Right lobe of liver (tissue), 4 donors: Measurements from ENCODE around the gene SCFD2.

Experiments
- CTCF ChIP-seq, 4 donors: fragments of 200-600 bp in 3 of 4; fragments of 450-650 bp in 1 of 4; IDR thresholded peaks; one replicate each; pipeline versions ENCODE4 v1.5.1 to v1.8.0; 2016 to 2022; ENCODE audit warnings: antibody characterized with exemption in 4 of 4, mild to moderate bottlenecking in 2 of 4
- POLR2A ChIP-seq: fragments of 450-650 bp; IDR thresholded peaks from one replicate; pipeline ENCODE4 v1.6.1; 2017; ENCODE audit warnings: antibody characterized with exemption, mild to moderate bottlenecking
- donor health status: DM: no; HTN: no; CAD: no.
- donor health status: DM: no; HTN: no; CAD: no.
- donor health status: DM: no; HTN: yes; CAD: no.

- TF ChIP-seq CTCF (IDR thresholded peaks at IDR 0.05) (no peak), POLR2A (no peak)
These were observed 417.8 kb downstream of the SCFD2 start for GRCh38 chr4:52948057-52948423.
